Hematopoietic multipotent progenitor cell treated with erythropoietin and hydrocortisone succinate and interleukin-3 and kit ligand, for 17 days (in vitro differentiated cells): ENCODE measurements around the gene NLGN1.

Source experiments
- DNase-seq: peaks from one replicate; pipeline ENCODE4 v3.0.0-alpha.2; 2015; ENCODE audit warnings: low spot score

Gene NLGN1

GRCh38 chr3:173770011-173770410, 372.5 kb downstream of the NLGN1 start:
- no peak for DNase-seq

GRCh38 chr3:173770796-173771573, 373.4 kb downstream of the NLGN1 start:
- no peak for DNase-seq

GRCh38 chr3:173773800-173774199, 376.3 kb downstream of the NLGN1 start:
- no peak for DNase-seq

- no peak for DNase-seq
These were observed 376.8 kb downstream of the NLGN1 start for GRCh38 chr3:173774294-173774693.

GRCh38 chr3:173778251-173778650, 380.7 kb downstream of the NLGN1 start:
- no peak for DNase-seq

- no peak for DNase-seq
These were observed 382.5 kb downstream of the NLGN1 start for GRCh38 chr3:173780067-173780466.

GRCh38 chr3:173785004-173785403, 387.5 kb downstream of the NLGN1 start:
- DNase-seq: no peak

- no peak for DNase-seq
These were observed 392.1 kb downstream of the NLGN1 start for GRCh38 chr3:173789530-173790162.

- no peak for DNase-seq
These were observed 396.4 kb downstream of the NLGN1 start for GRCh38 chr3:173793963-173794362.

GRCh38 chr3:173796405-173796804, 398.9 kb downstream of the NLGN1 start:
- no peak for DNase-seq

- no peak for DNase-seq
These were observed 399.3 kb downstream of the NLGN1 start for GRCh38 chr3:173796890-173797289.

- DNase-seq: no peak
These were observed 401.7 kb downstream of the NLGN1 start for GRCh38 chr3:173799060-173799816.

- no peak for DNase-seq
These were observed 402.6 kb downstream of the NLGN1 start for GRCh38 chr3:173800154-173800553.

- no peak for DNase-seq
These were observed 417.3 kb downstream of the NLGN1 start for GRCh38 chr3:173814809-173815208.

GRCh38 chr3:173819368-173819767, 421.8 kb downstream of the NLGN1 start:
- DNase-seq: no peak

GRCh38 chr3:173823911-173824460, 426.4 kb downstream of the NLGN1 start:
- no peak for DNase-seq

- no peak for DNase-seq
These were observed 428.2 kb downstream of the NLGN1 start for GRCh38 chr3:173825730-173826129.

- DNase-seq: no peak
These were observed 428.9 kb downstream of the NLGN1 start for GRCh38 chr3:173826416-173826815.

GRCh38 chr3:173826901-173827609, 429.5 kb downstream of the NLGN1 start:
- DNase-seq: no peak

- DNase-seq: no peak
These were observed 441.1 kb downstream of the NLGN1 start for GRCh38 chr3:173838644-173839043.

- DNase-seq: no peak
These were observed 442.3 kb downstream of the NLGN1 start for GRCh38 chr3:173839859-173840258.

- DNase-seq: no peak
These were observed 443.8 kb downstream of the NLGN1 start for GRCh38 chr3:173841334-173841733.
